Activated gamma-delta T cell treated with anti-CD3 and anti-CD28 coated beads, Interleukin-2, amount 50 U/mL, for 16 hours (primary cell): ENCODE measurements around the gene ATP10B.
A peak's percentile ranks its signal among the peaks of the same experiment; 100 is the strongest.

ENCODE experiments used
- DNase-seq: peaks from one replicate; pipeline ENCODE4 v3.0.0-alpha.2; 2020; ENCODE audit warnings: low read depth

ATP10B gene

DNA sequence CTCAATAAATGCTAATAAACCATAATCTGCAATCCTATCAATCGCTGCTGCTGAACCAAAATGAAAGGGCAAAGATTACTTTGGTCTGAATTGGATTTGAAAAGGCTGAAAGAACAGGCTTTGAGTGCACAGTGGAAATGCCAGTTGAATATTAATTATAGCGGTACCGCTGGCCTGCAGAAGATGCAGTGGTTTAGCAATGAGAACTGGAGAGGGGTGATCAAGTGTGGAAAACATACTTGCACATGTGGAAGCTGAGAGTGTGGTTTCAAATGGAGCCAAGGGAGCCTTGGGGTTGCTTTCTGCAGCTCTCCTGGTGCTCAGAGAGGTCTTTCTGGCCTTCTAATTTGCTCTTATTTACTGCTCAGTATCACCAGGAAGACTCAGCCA, 296.4 kb downstream of the ATP10B start:
- no peak for DNase-seq

GRCh38 chr5:160550075-160550474, 301.9 kb downstream of the ATP10B start:
- no peak for DNase-seq

DNA sequence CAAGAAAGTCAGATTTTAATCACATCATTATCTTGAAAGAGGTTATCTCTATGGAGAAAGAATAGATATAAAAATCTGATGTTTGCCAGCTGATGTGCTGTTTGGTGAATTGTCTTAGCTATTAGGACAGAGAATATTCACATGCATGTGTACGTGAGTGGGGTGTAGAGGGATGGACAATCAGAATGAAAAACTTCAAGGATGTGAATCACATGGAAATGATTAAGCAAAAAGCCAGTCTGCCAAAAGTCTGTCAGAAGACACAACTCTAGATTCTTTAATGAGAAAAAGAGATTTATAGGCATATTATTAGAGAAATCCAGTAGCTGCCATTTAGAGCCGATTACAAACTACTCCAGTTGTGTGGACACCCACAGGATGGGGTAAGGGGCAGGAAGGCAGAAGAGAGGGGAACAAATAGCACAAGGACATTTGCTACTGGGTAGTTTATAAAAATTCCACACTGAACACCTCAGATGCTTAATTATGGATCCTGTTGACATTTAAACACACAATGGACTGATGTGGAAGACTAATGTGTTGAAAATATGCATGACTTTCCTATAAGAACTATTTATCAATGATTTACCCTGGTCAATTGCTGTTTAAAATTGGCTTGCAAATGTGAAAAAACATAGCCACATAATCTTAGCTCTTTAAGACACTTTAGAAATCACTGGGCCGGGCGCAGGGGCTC, 302.9 kb downstream of the ATP10B start:
- no peak for DNase-seq

GRCh38 chr5:160547872-160548271, 304.1 kb downstream of the ATP10B start:
- DNase-seq: no peak

DNA sequence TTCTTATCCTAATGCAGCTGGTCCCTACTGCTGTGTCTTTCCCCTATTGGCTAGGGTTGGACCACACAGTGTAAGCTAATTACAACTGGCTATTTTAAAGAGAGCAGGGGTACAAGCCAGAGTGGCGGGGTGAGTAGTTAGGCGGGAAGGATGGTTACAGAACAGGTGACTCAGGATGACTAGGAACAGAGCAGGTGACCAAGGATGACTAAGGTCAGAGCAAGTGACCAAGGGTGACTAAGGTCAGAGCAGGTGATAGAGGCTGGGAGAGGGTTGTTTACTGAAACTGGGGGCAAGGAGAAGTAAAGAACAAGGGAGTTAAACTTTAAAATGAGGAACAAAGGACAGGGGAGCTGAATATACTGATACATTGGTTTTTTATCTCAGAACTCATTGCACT, 304.9 kb downstream of the ATP10B start:
- DNase-seq: no peak

DNA sequence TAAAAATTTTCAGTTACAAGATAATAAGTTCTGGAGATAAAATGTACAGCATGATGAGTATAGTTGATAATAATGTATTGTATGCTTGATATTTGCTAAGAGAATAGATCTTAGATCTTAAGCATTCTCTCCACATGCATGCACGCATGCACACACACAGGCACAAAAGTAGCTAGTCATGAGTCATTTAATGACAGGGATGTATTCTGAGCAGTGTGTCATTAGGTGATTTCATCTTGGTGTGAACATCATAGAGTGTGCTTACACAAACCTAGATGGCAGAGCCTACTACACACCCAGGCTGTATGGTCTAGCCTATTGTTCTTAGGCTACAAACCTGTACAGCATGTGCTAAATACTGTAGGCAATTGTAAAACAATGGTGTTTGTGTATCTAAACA, 306.2 kb downstream of the ATP10B start:
- DNase-seq: no peak

- DNase-seq: no peak
These were observed 308.6 kb downstream of the ATP10B start for GRCh38 chr5:160543395-160543794.

DNA sequence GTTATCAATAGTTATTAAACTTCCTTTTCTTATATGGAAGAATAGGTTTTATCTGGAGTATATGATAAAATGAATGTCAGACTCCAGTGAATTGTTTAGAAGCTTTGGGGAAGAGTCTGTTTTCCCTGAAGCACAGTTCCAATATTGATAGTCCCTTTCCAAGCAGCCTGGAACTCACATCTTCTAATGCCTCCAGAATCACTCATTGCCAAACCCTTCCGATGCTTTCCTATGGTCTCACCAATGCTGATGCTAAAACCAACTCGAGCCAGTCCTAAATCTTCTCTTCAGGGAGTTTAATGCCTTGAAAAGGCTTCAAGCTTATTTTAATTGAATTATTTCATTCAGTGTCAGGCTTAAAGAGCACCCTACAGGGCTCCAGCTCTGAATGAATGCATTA, 309.2 kb downstream of the ATP10B start:
- no peak for DNase-seq

DNA sequence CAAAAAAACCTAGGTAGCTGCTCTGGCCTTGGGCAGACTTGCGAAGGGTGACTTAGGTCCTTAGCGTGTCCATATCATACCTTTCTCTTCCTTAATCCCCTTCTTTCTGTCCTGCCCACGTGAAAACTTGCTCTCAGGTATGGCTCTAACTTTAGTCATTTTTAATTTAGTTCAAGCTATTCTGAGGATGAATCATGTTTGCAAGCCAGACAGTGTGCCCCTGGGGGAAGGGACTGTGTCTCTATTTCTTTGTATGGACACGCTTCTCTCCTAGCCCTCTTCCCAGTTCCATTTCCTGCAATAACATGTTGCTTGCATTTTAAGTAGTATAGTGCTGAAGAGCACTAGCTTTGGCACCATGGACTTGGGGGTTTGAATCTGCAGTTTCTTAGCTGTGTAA, 309.7 kb downstream of the ATP10B start:
- DNase-seq: no peak

- peak; percentile 3 for DNase-seq
These were observed 312.6 kb downstream of the ATP10B start for GRCh38 chr5:160539431-160539830.

DNA sequence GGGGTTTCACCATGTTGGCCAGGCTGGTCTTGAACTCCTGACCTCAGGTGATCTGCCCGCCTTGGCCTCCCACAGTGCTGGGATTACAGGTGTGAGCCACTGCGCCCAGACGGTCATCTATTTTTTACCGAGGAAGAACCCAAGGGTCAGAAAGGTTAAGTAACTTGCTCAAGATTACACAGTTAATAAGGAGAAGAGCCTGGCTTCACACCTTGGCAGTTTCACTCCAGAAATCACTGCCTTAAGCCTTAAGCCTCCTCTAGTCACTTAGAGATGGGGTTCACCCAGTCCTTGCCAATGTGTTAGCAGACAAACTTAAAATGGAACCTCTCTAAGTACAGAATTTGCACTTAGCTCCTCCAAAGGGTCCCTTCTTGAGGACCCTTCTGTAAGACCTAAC, 314.1 kb downstream of the ATP10B start:
- DNase-seq: no peak

DNA sequence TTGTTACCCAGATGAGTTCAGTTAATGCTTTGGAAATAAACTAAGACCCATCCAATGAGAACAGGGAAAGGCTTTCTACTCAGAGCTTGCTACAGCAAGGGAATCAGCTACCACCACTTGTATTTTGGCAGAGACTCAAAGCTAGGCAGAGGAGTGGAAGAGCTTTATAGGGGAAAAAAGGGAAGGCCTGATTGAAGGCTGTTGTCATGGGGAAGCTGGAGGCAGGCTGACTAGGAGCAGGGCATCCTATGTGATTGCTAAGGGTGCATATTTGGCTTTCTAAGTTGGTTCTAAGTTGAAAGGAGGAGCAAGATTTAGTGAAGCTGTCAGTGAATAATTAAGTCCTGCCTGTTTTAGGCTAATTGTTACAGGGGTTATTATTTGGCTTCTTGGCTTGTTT, 314.9 kb downstream of the ATP10B start:
- no peak for DNase-seq

DNA sequence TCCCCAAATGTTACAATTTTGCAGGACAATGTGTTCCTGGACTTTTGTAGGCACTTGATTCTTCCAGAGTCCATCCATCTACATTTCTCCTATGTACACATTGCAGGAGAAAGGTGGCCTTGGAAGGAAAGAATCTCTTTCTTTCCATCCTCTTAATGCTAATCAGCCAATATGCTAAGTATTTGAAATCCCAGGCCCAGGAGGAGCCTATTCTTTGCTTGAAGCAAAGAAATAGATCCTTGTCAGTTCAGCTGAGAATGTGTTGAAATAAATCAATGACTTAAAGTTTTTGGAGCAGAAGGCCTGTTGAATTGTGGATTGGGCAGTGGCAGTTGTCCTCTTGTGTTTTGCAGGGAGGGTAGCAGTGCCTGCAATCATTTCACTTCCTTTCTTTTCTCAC, 317.1 kb downstream of the ATP10B start:
- no peak for DNase-seq

- no peak for DNase-seq
These were observed 317.9 kb downstream of the ATP10B start for GRCh38 chr5:160534125-160534524.

DNA sequence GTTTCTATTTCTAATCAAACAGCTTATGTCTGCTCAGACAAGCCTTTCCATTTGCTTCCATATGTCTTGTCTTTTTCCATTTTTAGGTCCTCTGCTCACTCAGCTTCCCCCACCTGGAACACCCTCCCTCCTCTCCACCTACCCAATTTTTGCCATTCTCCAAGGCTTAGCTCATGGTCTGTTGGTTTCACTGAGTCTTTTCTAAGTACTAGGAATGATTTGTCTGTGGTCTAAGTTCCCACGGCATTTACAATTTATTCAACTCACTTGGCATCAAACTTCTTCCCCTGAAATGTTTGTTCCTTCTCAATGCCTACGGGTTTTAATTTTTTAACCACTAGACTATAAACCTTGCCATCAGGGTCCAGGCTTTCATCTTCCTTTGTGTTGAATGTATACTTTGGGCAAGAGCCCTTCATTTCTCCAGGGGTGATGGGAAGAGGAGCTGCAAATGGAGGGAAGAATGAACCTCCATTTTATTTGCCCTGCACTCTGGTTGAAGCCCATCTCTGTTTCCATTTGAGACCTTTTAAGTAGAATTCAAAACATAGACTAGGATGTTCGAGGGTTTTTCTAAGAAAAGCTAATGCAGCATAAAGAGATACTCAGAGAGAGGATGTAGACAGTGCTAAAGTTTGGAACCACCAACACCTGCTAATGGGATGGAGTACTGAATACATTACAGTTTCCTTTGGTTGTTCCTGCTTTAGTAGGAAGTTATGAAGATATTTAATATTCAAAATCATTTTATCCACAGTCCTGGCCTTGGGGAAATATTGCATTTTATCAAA, 326.3 kb downstream of the ATP10B start:
- DNase-seq: no peak

DNA sequence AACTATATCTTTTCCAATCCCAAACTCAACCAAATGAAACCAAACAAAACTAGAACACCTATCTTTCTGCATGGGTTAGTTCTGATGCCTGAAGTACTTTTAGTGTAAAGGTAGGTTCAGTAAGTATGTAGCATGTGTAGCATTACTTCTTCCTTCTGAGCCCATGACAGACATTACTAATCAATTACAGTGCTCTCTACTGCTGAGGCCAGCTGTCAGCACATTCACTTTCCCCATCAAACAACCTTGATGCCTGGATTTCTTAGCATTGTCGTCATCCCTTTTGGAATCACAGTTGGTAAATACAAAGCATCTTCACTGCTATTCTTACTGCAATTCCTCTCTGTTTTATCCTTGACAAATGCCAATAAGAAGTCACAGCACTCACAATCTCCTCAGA, 327.2 kb downstream of the ATP10B start:
- no peak for DNase-seq

GRCh38 chr5:160523502-160524163, 328.4 kb downstream of the ATP10B start:
- no peak for DNase-seq

DNA sequence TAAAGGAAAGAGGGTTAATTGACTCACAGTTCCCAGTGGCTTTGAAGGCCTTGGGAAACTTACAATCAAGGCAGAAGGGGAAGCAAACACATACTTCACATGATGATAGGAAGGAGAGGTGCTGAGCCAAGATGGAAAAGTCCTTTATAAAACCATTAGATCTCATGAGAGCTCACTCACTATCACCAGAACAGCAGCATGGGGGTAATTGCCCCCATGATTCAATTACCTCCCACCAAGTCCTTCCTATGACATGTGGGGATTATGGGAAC, 330.7 kb downstream of the ATP10B start:
- no peak for DNase-seq

GRCh38 chr5:160520609-160521391, 331.2 kb downstream of the ATP10B start:
- no peak for DNase-seq

- no peak for DNase-seq
These were observed 335.1 kb downstream of the ATP10B start for GRCh38 chr5:160516696-160517530.

GRCh38 chr5:160514866-160515265, 337.1 kb downstream of the ATP10B start:
- no peak for DNase-seq

- DNase-seq: no peak
These were observed 337.8 kb downstream of the ATP10B start for GRCh38 chr5:160514191-160514590.
